HepG2 (cell line): ENCODE data around the gene SUCLG1. TPM values are rescaled to one million over a fixed set of nuclear protein-coding genes. Genes with fewer than 3 reads are reported as not detected.

Experiments
- ATAC-seq: fragments of 200-7000 bp; cut with Tn5 transposase; 3 replicates; pipeline ENCODE4 v1.9.1; 2020; ENCODE audit warnings: mild to moderate bottlenecking, moderate library complexity
- BruUV-seq: library from RNA; stranded (reverse); fragments of 400-500 nt; replicated peaks from 2 replicates; lab custom pipeline; 2021; lab: Mats Ljungman, UMichigan
- CTCF ChIA-PET: fragments of 300-600 bp; formaldehyde crosslinking; extraction: SDS; loops from one replicate; lab custom pipeline; 2021; ENCODE audit warnings: low total read pairs, inconsistent platforms, low intra/inter-chr PET ratio; lab: Yijun Ruan, JAX
- POLR2A ChIA-PET: fragments of 350-600 bp; sonication (Branson Sonifier 250); formaldehyde crosslinking; loops from one replicate; lab custom pipeline; 2020; ENCODE audit warnings: antibody characterized with exemption, inconsistent platforms; lab: Yijun Ruan, JAX
- DNase-seq: peaks from one replicate; pipeline ENCODE4 v3.0.0-alpha.2; 2015; ENCODE audit warnings: low spot score
- FAIRE-seq: peaks from 3 replicates; lab custom pipeline; 2011; peaks lifted over from hg19 to GRCh38; lab: Jason Lieb, UNC
- H2AFZ ChIP-seq: one replicate; pipeline ENCODE4 v1.6.1; 2011; ENCODE audit warnings: low read length, inconsistent platforms
- H3K27ac ChIP-seq: fragments of 300-600 bp; 3 replicates; pipeline ENCODE4 v1.8.0; 2011; ENCODE audit warnings: mixed run types, mild to moderate bottlenecking, mixed read lengths, low read length, inconsistent platforms; ENCODE audit not compliant: insufficient read depth; ENCODE audit errors: extremely low read length
- H3K27me3 ChIP-seq, 2 experiments: fragments of 200-600 bp in 1 of 2; 2 replicates in 1 of 2; 3 replicates in 1 of 2; pipeline versions ENCODE4 v1.6.0 to v1.8.0; 2011; ENCODE audit warnings: low read length in 2 of 2, mild to moderate bottlenecking in 2 of 2, moderate library complexity in 2 of 2, inconsistent platforms in 1 of 2; ENCODE audit not compliant: insufficient read depth in 2 of 2, control insufficient read depth in 1 of 2
- H3K36me3 ChIP-seq, 2 experiments: fragments of 200-600 bp in 1 of 2; replicated peaks in 1 of 2; 2 replicates in 1 of 2; 3 replicates in 1 of 2; pipeline versions ENCODE4 v1.5.1 to v1.8.0; 2011; ENCODE audit warnings: low read length in 2 of 2, inconsistent platforms in 1 of 2; ENCODE audit not compliant: insufficient read depth in 2 of 2, control insufficient read depth in 1 of 2
- H3K4me1 ChIP-seq: 2 replicates; pipeline ENCODE4 v1.5.1; 2012; ENCODE audit warnings: low read length, inconsistent platforms; ENCODE audit not compliant: insufficient read depth
- H3K4me2 ChIP-seq: 2 replicates; pipeline ENCODE4 v1.6.0; 2011; ENCODE audit warnings: low read depth, low read length, inconsistent platforms
- H3K4me3 ChIP-seq, 3 experiments: fragments of 200-600 bp in 1 of 3; sonication (generic), shearing (Covaris generic) in 1 of 3; replicated peaks in 1 of 3; 2 replicates each; pipeline ENCODE4 v1.5.1; 2011 to 2016; ENCODE audit warnings: low read length in 3 of 3, inconsistent platforms in 2 of 3, low read depth in 2 of 3, mild to moderate bottlenecking in 2 of 3, control low read depth in 1 of 3, mixed read lengths in 1 of 3; ENCODE audit not compliant: insufficient read depth in 1 of 3
- H3K79me2 ChIP-seq: one replicate; pipeline ENCODE4 v1.6.1; 2011; ENCODE audit warnings: low read length, inconsistent platforms; ENCODE audit not compliant: insufficient read depth
- H3K9ac ChIP-seq: 2 replicates; pipeline ENCODE4 v1.6.0; 2011; ENCODE audit warnings: mild to moderate bottlenecking, low read depth, low read length, inconsistent platforms; ENCODE audit not compliant: insufficient read depth
- H3K9me3 ChIP-seq: 2 replicates; pipeline ENCODE4 v1.5.1; 2012; ENCODE audit warnings: mild to moderate bottlenecking, low read length
- H4K20me1 ChIP-seq: 2 replicates; pipeline ENCODE4 v1.6.0; 2011; ENCODE audit warnings: inconsistent platforms, mild to moderate bottlenecking, low read length, moderate library complexity; ENCODE audit not compliant: insufficient read depth
- BRCA1 ChIP-seq: sonication (generic); formaldehyde crosslinking; IDR thresholded peaks from 2 replicates; pipeline ENCODE4 v1.4.0; 2020; ENCODE audit warnings: missing genetic modification reagents
- CBX5 ChIP-seq: sonication (generic); formaldehyde crosslinking; IDR thresholded peaks from 2 replicates; pipeline ENCODE4 v1.4.0; 2020; ENCODE audit warnings: missing genetic modification reagents, borderline replicate concordance
- FLYWCH1 ChIP-seq: sonication (generic); formaldehyde crosslinking; IDR thresholded peaks from 2 replicates; pipeline ENCODE4 v1.8.1; 2023; ENCODE audit warnings: mild to moderate bottlenecking, missing genetic modification reagents
- HDAC2 ChIP-seq: sonication (generic); formaldehyde crosslinking; IDR thresholded peaks from 2 replicates; pipeline ENCODE4 v1.4.0; 2020; ENCODE audit warnings: missing genetic modification reagents
- HMG20B ChIP-seq: conservative IDR thresholded peaks from 2 replicates; pipeline ENCODE4 v1.6.1; 2016; ENCODE audit warnings: missing genetic modification reagents, missing compliant biosample characterization
- MED13 ChIP-seq: sonication (generic); formaldehyde crosslinking; IDR thresholded peaks from 2 replicates; pipeline ENCODE4 v1.5.0; 2020; ENCODE audit warnings: missing genetic modification reagents
- ZNF614 ChIP-seq: IDR thresholded peaks from 2 replicates; pipeline ENCODE4 v1.6.1; 2018; ENCODE audit warnings: missing biosample characterization, missing genetic modification reagents, inconsistent platforms, borderline replicate concordance
- ZNF616 ChIP-seq: sonication (generic); formaldehyde crosslinking; IDR thresholded peaks from 2 replicates; pipeline ENCODE4 v1.5.0; 2020; ENCODE audit warnings: low read depth, mild to moderate bottlenecking, missing genetic modification reagents
- ZNF780A ChIP-seq: sonication (generic); formaldehyde crosslinking; IDR thresholded peaks from 2 replicates; pipeline ENCODE4 v1.8.0; 2022; ENCODE audit warnings: mild to moderate bottlenecking, missing genetic modification reagents, moderate library complexity
- ZNF83 ChIP-seq: sonication (generic); formaldehyde crosslinking; IDR thresholded peaks from 2 replicates; pipeline ENCODE4 v1.4.0; 2020; ENCODE audit warnings: missing genetic modification reagents, mild to moderate bottlenecking, borderline replicate concordance
- ZSCAN21 ChIP-seq: sonication (generic); formaldehyde crosslinking; IDR thresholded peaks from 2 replicates; pipeline ENCODE4 v1.8.0; 2022; ENCODE audit warnings: mild to moderate bottlenecking, missing genetic modification reagents, moderate library complexity, borderline replicate concordance
- WGBS: methylation state at CpG from one replicate; pipeline ENCODE4 v1.1.6; 2017; ENCODE audit warnings: low lambda C conversion rate; 5-methylcytosine and 5-hydroxymethylcytosine counted together
- in situ Hi-C: cut with HindIII; loops from 2 replicates; pipeline ENCODE4 v1.10.0; 2017; ENCODE audit warnings: low pct_unique_long_range_greater_than_20kb; ENCODE audit not compliant: extremely low pct_ligation_motif_present
- intact Hi-C: fragments of 100-400 bp; cut with micrococcal nuclease; formaldehyde crosslinking; loops from one replicate; pipeline ENCODE4 v1.10.0; 2022; ENCODE audit not compliant: unreplicated experiment
- polyA plus RNA-seq, 8 experiments: library from polyadenylated mRNA; depleted of rRNA in 3 of 8; stranded (reverse) in 7 of 8; unstranded in 1 of 8; fragments of >200 nt; fragmentation: Illumina TruSeq in 4 of 8; extraction: Trizol in 4 of 8; gene quantifications; 2 replicates each; pipeline versions ENCODE4 v1.2.1 to v1.2.3, GENCODE V29; 2011 to 2016; ENCODE audit warnings: low read depth in 4 of 8, missing spikeins in 1 of 8, mixed read lengths in 1 of 8; ENCODE audit not compliant: insufficient read depth in 1 of 8
- total RNA-seq, 5 experiments: library from RNA; depleted of rRNA; stranded (reverse); fragments of >200 nt; fragmentation: Illumina TruSeq; extraction: Trizol; gene quantifications; 2 replicates each; pipeline ENCODE4 v1.2.3, GENCODE V29; 2016; ENCODE audit warnings: low read depth in 1 of 5
- TF ChIP-seq, protein P1 (sequence below): sonication (generic); formaldehyde crosslinking; IDR thresholded peaks from 2 replicates; pipeline ENCODE4 v1.4.0; 2020; ENCODE audit warnings: mild to moderate bottlenecking, missing genetic modification reagents, borderline replicate concordance
- TF ChIP-seq, protein P2 (sequence below): sonication (generic); formaldehyde crosslinking; IDR thresholded peaks from 2 replicates; pipeline ENCODE4 v1.4.0; 2020; ENCODE audit warnings: missing genetic modification reagents
- TF ChIP-seq, protein P3 (sequence below): sonication (generic); formaldehyde crosslinking; IDR thresholded peaks from 2 replicates; pipeline ENCODE4 v1.8.0; 2022; ENCODE audit warnings: mild to moderate bottlenecking, missing genetic modification reagents; ENCODE audit not compliant: insufficient replicate concordance
- TF ChIP-seq, protein P4 (sequence below): IDR thresholded peaks from 2 replicates; pipeline ENCODE4 v1.6.1; 2016; ENCODE audit warnings: control low read depth

The SUCLG1 gene
- total and polyA plus RNA-seq, 2 of the 13 experiments (the other 11 are each of a cell fraction or from before 2014, with no cell fraction given) = 58.7 to 121 TPM

DNA sequence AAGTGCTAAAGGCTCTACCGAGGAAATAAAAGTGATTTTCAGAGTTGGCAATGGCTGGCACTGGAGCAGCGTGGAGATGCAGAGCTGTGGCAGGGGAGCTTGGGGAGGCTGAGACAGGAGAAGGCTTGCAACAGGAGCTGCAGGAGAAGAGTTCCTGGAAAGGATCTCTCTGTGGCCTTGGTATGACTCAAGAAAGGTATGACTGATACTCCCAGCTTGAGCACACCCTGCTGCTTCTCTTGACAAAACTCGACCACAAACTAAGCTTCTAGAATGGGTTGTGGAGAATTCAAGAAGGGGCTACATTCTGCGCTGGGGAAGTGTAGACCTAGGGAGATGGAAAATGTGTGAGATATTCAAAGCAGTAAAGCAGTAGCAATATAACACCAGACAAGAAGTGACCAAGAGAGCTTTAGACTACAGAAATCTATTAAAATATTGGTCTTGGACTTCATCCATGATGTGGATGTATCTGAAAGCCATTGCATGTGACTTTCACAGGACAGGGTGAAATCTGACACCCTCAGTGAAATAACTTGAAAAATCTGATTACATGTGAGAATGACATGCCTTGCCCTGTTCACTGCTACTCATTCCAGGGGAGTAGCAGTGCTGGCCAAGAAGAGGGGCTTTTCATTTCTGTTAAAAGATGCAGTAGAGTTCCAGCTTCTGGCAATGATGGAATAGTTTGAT is 41.5 kb downstream of the SUCLG1 start:
- no peak overlapping the region for H3K4me2 ChIP-seq
- no peaks in the 10 kb centered on the region; a peak in 1 of 5 replicates for H3K36me3 ChIP-seq
- no peak overlapping the region for H3K9ac ChIP-seq
- DNase-seq (no peak), FAIRE-seq (no peak), ATAC-seq (no peak)
- H2AFZ ChIP-seq = no peak overlapping the region
- H3K9me3 ChIP-seq = no peaks in the 10 kb centered on the region
- H3K79me2 ChIP-seq = no peaks in the 10 kb centered on the region
- BruUV-seq = no TSS peak
- no peak overlapping the region for H3K4me3 ChIP-seq
- in situ Hi-C loops = no loop called here
- ChIA-PET POLR2A (no interaction called here), CTCF (no interaction called here)
- H3K27ac ChIP-seq = no peak overlapping the region
- no peaks in the 10 kb centered on the region for H4K20me1 ChIP-seq
- intact Hi-C loops = no loop called here
- H3K4me1 ChIP-seq = no peaks in the 10 kb centered on the region
- WGBS = 51% methylated on average over 4 of the region's 4 CpGs
- no peaks in the 10 kb centered on the region for H3K27me3 ChIP-seq
- TF ChIP-seq FLYWCH1 (CRISPR knock-in tag) (no peak), HMG20B (CRISPR knock-in tag) (no peak), BRCA1 (no peak), ZNF780A (CRISPR knock-in tag) (no peak), ZSCAN21 (no peak), ZNF83 (CRISPR knock-in tag) (no peak), ZNF616 (CRISPR knock-in tag) (no peak), MED13 (no peak), ZNF614 (CRISPR knock-in tag) (no peak), CBX5 (CRISPR knock-in tag) (no peak), HDAC2 (CRISPR knock-in tag) (no peak)
- TF ChIP-seq, protein P1, sequence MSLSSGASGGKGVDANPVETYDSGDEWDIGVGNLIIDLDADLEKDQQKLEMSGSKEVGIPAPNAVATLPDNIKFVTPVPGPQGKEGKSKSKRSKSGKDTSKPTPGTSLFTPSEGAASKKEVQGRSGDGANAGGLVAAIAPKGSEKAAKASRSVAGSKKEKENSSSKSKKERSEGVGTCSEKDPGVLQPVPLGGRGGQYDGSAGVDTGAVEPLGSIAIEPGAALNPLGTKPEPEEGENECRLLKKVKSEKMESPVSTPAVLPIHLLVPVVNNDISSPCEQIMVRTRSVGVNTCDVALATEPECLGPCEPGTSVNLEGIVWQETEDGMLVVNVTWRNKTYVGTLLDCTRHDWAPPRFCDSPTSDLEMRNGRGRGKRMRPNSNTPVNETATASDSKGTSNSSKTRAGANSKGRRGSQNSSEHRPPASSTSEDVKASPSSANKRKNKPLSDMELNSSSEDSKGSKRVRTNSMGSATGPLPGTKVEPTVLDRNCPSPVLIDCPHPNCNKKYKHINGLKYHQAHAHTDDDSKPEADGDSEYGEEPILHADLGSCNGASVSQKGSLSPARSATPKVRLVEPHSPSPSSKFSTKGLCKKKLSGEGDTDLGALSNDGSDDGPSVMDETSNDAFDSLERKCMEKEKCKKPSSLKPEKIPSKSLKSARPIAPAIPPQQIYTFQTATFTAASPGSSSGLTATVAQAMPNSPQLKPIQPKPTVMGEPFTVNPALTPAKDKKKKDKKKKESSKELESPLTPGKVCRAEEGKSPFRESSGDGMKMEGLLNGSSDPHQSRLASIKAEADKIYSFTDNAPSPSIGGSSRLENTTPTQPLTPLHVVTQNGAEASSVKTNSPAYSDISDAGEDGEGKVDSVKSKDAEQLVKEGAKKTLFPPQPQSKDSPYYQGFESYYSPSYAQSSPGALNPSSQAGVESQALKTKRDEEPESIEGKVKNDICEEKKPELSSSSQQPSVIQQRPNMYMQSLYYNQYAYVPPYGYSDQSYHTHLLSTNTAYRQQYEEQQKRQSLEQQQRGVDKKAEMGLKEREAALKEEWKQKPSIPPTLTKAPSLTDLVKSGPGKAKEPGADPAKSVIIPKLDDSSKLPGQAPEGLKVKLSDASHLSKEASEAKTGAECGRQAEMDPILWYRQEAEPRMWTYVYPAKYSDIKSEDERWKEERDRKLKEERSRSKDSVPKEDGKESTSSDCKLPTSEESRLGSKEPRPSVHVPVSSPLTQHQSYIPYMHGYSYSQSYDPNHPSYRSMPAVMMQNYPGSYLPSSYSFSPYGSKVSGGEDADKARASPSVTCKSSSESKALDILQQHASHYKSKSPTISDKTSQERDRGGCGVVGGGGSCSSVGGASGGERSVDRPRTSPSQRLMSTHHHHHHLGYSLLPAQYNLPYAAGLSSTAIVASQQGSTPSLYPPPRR (CRISPR knock-in tag) = no peak
- TF ChIP-seq, protein P2, sequence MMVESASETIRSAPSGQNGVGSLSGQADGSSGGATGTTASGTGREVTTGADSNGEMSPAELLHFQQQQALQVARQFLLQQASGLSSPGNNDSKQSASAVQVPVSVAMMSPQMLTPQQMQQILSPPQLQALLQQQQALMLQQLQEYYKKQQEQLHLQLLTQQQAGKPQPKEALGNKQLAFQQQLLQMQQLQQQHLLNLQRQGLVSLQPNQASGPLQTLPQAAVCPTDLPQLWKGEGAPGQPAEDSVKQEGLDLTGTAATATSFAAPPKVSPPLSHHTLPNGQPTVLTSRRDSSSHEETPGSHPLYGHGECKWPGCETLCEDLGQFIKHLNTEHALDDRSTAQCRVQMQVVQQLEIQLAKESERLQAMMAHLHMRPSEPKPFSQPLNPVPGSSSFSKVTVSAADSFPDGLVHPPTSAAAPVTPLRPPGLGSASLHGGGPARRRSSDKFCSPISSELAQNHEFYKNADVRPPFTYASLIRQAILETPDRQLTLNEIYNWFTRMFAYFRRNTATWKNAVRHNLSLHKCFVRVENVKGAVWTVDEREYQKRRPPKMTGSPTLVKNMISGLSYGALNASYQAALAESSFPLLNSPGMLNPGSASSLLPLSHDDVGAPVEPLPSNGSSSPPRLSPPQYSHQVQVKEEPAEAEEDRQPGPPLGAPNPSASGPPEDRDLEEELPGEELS = no peak
- TF ChIP-seq, protein P3, sequence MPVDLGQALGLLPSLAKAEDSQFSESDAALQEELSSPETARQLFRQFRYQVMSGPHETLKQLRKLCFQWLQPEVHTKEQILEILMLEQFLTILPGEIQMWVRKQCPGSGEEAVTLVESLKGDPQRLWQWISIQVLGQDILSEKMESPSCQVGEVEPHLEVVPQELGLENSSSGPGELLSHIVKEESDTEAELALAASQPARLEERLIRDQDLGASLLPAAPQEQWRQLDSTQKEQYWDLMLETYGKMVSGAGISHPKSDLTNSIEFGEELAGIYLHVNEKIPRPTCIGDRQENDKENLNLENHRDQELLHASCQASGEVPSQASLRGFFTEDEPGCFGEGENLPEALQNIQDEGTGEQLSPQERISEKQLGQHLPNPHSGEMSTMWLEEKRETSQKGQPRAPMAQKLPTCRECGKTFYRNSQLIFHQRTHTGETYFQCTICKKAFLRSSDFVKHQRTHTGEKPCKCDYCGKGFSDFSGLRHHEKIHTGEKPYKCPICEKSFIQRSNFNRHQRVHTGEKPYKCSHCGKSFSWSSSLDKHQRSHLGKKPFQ (CRISPR knock-in tag) = no peak
- TF ChIP-seq, protein P4, sequence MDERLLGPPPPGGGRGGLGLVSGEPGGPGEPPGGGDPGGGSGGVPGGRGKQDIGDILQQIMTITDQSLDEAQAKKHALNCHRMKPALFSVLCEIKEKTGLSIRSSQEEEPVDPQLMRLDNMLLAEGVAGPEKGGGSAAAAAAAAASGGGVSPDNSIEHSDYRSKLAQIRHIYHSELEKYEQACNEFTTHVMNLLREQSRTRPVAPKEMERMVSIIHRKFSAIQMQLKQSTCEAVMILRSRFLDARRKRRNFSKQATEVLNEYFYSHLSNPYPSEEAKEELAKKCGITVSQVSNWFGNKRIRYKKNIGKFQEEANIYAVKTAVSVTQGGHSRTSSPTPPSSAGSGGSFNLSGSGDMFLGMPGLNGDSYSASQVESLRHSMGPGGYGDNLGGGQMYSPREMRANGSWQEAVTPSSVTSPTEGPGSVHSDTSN (CRISPR knock-in tag) = no peak
